GM12892 (cell line): Measurements from ENCODE around the gene SFMBT1.

Experiments used
- POLR2A ChIP-seq: IDR thresholded peaks from 2 replicates; pipeline ENCODE4 v1.6.1; 2011; ENCODE audit warnings: low read depth, low read length, control low read depth
- POLR2AphosphoS5 ChIP-seq: IDR thresholded peaks from 2 replicates; pipeline ENCODE4 v1.6.1; 2011; ENCODE audit warnings: low read depth, low read length, control low read depth
- TAF1 ChIP-seq: IDR thresholded peaks from 2 replicates; pipeline ENCODE4 v1.6.1; 2011; ENCODE audit warnings: low read depth, mild to moderate bottlenecking, control low read depth, low read length, borderline replicate concordance

GRCh38 chr3:53003320-53003719 lies 42.6 kb downstream of the SFMBT1 start:
- TF ChIP-seq POLR2AphosphoS5 (no peak), POLR2A (no peak), TAF1 (no peak)
